Measurements from ENCODE around the gene IFITM5. TPM values are rescaled to one million over a fixed set of nuclear protein-coding genes. Genes with fewer than 3 reads are reported as not detected.

IFITM5 gene
- polyA plus RNA-seq, 1 donor from 2014 or later, result not detected

DNA sequence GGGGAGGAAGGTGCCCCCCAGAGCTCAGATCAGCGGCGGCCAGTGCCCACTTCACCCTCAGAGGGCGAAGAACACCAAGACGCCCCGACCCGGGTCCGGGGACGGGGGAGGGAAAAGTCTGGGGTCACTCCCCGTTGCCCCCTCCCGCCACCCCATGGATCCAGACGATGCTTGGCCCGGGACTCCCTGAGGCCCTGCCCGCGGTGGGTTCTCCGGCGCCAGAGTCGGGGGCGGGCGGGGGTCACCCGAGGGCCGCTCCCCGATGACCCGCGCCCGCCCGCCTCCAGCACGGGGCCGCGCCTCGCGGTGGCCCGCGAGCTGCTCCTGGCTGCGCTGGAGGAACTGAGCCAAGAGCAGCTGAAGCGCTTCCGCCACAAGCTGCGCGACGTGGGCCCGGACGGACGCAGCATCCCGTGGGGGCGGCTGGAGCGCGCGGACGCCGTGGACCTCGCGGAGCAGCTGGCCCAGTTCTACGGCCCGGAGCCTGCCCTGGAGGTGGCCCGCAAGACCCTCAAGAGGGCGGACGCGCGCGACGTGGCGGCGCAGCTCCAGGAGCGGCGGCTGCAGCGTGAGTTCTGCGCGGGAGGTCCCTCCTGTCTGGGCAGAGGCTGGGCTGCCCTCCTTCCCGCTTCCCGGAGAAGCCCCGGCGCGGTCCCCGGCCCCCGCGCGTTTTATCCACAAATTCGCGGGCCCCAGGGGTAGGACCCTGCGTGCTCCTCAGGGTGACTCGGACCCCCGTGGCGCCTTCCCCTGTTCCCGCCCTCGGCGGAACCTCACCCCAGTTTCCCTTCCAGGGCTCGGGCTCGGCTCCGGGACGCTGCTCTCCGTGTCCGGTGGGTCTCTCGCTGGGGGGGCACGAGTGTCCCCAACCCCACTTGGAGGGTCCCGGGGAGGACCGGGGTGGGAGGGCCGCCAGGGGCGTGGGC is 20.0 kb downstream of the IFITM5 start:
- Histone ChIP-seq H4K20me1 (ENCODE audit: insufficient read depth) (no peaks in the 10 kb centered on the region), H3K9ac (ENCODE audit: low read length) (no peak overlapping the region), H3K27me3 (ENCODE audit: insufficient read depth, low read depth, low read length) (no peaks in the 10 kb centered on the region), H3K9me3 (ENCODE audit: low read length) (no peaks in the 10 kb centered on the region), H3K79me2 (replicated peaks; ENCODE audit: insufficient read depth, low read length) (no peaks in the 10 kb centered on the region), H3K4me3 (ENCODE audit: low read length) (no peak overlapping the region), H3K9me2 (ENCODE audit: insufficient read depth, low read length) (no peaks in the 10 kb centered on the region), H3K36me3 (ENCODE audit: insufficient read depth, low read length) (no peaks in the 10 kb centered on the region), H3K4me2 (ENCODE audit: low read length) (no peak overlapping the region), H3K27ac (ENCODE audit: low read length) (no peak overlapping the region), H2AFZ (ENCODE audit: low read depth, low read length) (no peak overlapping the region), H3F3A (ENCODE audit: insufficient read depth, low read length, poor library complexity, severe bottlenecking) (no peaks in the 10 kb centered on the region)
- TF ChIP-seq TAF1 (IDR thresholded peaks at IDR 0.05; ENCODE audit: low read depth) (no peak), EP300 (conservative IDR thresholded peaks at IDR 0.05; ENCODE audit: poor library complexity, severe bottlenecking) (no peak), RAD21 (conservative IDR thresholded peaks at IDR 0.05) (no peak)

- Histone ChIP-seq H4K20me1 (ENCODE audit: insufficient read depth) (no peaks in the 10 kb centered on the region), H3K4me3 (ENCODE audit: low read length) (no peak within 1 kb of the TSS), H3K9me3 (ENCODE audit: low read length) (no peaks in the 10 kb centered on the region), H2AFZ (ENCODE audit: low read depth, low read length) (no peak within 1 kb of the TSS), H3K79me2 (replicated peaks; ENCODE audit: insufficient read depth, low read length) (no peaks in the 10 kb centered on the region), H3K4me2 (ENCODE audit: low read length) (no peak within 1 kb of the TSS), H3K27ac (ENCODE audit: low read length) (no peak within 1 kb of the TSS), H3K27me3 (ENCODE audit: insufficient read depth, low read depth, low read length) (no peaks in the 10 kb centered on the region), H3K9ac (ENCODE audit: low read length) (no peak within 1 kb of the TSS), H3K9me2 (ENCODE audit: insufficient read depth, low read length) (no peaks in the 10 kb centered on the region), H3F3A (ENCODE audit: insufficient read depth, low read length, poor library complexity, severe bottlenecking) (no peaks in the 10 kb centered on the region), H3K36me3 (ENCODE audit: insufficient read depth, low read length) (no peaks in the 10 kb centered on the region)
- TF ChIP-seq EP300 (conservative IDR thresholded peaks at IDR 0.05; ENCODE audit: poor library complexity, severe bottlenecking), result no peak
Observed at GRCh38 chr11:278001-278951, 21.1 kb downstream of the IFITM5 start, which contains the start of gene NLRP6. NLRP6 (plus strand) TSS chr11:278407; CDS start chr11:278570, 163 bp downstream.

DNA sequence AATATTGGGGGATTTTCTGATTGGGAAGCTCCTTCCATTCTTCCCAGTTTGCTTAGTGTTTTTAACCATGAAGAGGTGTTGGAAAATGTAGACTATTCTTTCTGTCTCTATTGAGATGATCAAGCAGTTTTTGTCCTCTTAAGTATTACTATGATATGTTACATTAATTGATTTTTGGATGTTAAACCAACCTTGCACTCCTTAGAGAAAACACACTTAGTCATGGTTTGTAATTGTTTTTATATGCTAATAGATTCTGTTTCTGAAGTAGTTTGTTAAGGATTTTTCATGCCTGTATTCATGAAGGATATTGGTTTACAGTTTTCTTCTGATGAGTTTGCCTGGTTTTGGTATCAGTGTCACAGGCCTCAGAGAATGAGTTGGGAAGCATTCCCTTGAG is 23.1 kb downstream of the IFITM5 start:
- H3K9me3 ChIP-seq (ENCODE audit: low read length), result no peaks in the 10 kb centered on the region
- H2AFZ ChIP-seq (ENCODE audit: low read depth, low read length), result no peak overlapping the region
- no peak overlapping the region for H3K9ac ChIP-seq (ENCODE audit: low read length)
- no peaks in the 10 kb centered on the region for H3F3A ChIP-seq (ENCODE audit: insufficient read depth, low read length, poor library complexity, severe bottlenecking)
- H4K20me1 ChIP-seq (ENCODE audit: insufficient read depth), result no peaks in the 10 kb centered on the region
- no peak overlapping the region for H3K4me3 ChIP-seq (ENCODE audit: low read length)
- TF ChIP-seq, protein P1, sequence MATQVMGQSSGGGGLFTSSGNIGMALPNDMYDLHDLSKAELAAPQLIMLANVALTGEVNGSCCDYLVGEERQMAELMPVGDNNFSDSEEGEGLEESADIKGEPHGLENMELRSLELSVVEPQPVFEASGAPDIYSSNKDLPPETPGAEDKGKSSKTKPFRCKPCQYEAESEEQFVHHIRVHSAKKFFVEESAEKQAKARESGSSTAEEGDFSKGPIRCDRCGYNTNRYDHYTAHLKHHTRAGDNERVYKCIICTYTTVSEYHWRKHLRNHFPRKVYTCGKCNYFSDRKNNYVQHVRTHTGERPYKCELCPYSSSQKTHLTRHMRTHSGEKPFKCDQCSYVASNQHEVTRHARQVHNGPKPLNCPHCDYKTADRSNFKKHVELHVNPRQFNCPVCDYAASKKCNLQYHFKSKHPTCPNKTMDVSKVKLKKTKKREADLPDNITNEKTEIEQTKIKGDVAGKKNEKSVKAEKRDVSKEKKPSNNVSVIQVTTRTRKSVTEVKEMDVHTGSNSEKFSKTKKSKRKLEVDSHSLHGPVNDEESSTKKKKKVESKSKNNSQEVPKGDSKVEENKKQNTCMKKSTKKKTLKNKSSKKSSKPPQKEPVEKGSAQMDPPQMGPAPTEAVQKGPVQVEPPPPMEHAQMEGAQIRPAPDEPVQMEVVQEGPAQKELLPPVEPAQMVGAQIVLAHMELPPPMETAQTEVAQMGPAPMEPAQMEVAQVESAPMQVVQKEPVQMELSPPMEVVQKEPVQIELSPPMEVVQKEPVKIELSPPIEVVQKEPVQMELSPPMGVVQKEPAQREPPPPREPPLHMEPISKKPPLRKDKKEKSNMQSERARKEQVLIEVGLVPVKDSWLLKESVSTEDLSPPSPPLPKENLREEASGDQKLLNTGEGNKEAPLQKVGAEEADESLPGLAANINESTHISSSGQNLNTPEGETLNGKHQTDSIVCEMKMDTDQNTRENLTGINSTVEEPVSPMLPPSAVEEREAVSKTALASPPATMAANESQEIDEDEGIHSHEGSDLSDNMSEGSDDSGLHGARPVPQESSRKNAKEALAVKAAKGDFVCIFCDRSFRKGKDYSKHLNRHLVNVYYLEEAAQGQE (IDR thresholded peaks at IDR 0.05; ENCODE audit: borderline replicate concordance), result no peak
- TF ChIP-seq RAD21 (conservative IDR thresholded peaks at IDR 0.05) (no peak), EP300 (conservative IDR thresholded peaks at IDR 0.05; ENCODE audit: poor library complexity, severe bottlenecking) (no peak), SMC3 (conservative IDR thresholded peaks at IDR 0.05; ENCODE audit: poor library complexity) (no peak), MXI1 (conservative IDR thresholded peaks at IDR 0.05; ENCODE audit: poor library complexity, severe bottlenecking) (no peak)
- H3K9me2 ChIP-seq (ENCODE audit: insufficient read depth, low read length), result no peaks in the 10 kb centered on the region
- no peaks in the 10 kb centered on the region for H3K27me3 ChIP-seq (ENCODE audit: insufficient read depth, low read depth, low read length)
- no peak overlapping the region for H3K4me2 ChIP-seq (ENCODE audit: low read length)
- no peaks in the 10 kb centered on the region for H3K79me2 ChIP-seq (replicated peaks; ENCODE audit: insufficient read depth, low read length)
- H3K27ac ChIP-seq (ENCODE audit: low read length), result no peak overlapping the region
- no peaks in the 10 kb centered on the region for H3K36me3 ChIP-seq (ENCODE audit: insufficient read depth, low read length)
